Pancreas (tissue), 10 donors: ENCODE measurements around the gene GDPGP1. TPM values are rescaled to one million over a fixed set of nuclear protein-coding genes. Genes with fewer than 3 reads are reported as not detected.

Source experiments
- ATAC-seq, 4 donors: fragments of 200-7000 bp; cut with Tn5 transposase; one replicate each; pipeline versions ENCODE4 v1.8.0 to v1.9.1; 2020; ENCODE audit warnings: mild to moderate bottlenecking in 4 of 4, moderate library complexity in 4 of 4
- DNase-seq, 6 donors: peaks; one replicate each; pipeline ENCODE4 v3.0.0-alpha.2; 2020
- FAIRE-seq: peaks from 2 replicates; lab custom pipeline; 2012; peaks lifted over from hg19 to GRCh38; lab: Jason Lieb, UNC
- H3K27ac ChIP-seq, 4 donors: fragments of 200-600 bp; sonication (generic); 1 replicate in 3 of 4; 2 replicates in 1 of 4; pipeline versions ENCODE4 v1.5.0 to v1.8.0; 2020
- H3K27me3 ChIP-seq, 4 donors: fragments of 200-600 bp; one replicate each; pipeline ENCODE4 v1.8.0; 2021
- H3K36me3 ChIP-seq, 3 donors: fragments of 200-600 bp; sonication (generic) in 1 of 3; one replicate each; pipeline versions ENCODE4 v1.5.0 to v1.8.0; 2020 to 2021
- H3K4me1 ChIP-seq, 3 donors: fragments of 200-600 bp; one replicate each; pipeline ENCODE4 v1.8.0; 2021
- H3K4me3 ChIP-seq, 4 donors: fragments of 200-600 bp; sonication (generic) in 2 of 4; one replicate each; pipeline versions ENCODE4 v1.5.0 to v1.8.0; 2020 to 2021
- H3K9me3 ChIP-seq, 4 donors: fragments of 200-600 bp; one replicate each; pipeline ENCODE4 v1.8.0; 2021
- WGBS, 2 donors: extraction: QIAGEN DNeasy Blood & Tissue Kit; methylation state at CpG; one replicate each; pipeline ENCODE4 v1.1.7; 2013; 5-methylcytosine and 5-hydroxymethylcytosine counted together
- intact Hi-C, 3 donors: fragments of 100-400 bp; cut with DNase I; formaldehyde crosslinking; loops; one replicate each; pipeline versions ENCODE4 v1.11.1 to v1.14.2; 2022
- polyA plus RNA-seq, 2 donors: library from polyadenylated mRNA; stranded (reverse); fragments of 200-250 nt; gene quantifications; one replicate each; pipeline ENCODE4 v1.2.3, GENCODE V29; 2013
- total RNA-seq, 6 donors: library from RNA; stranded (reverse); fragmentation: NEBNext Ultra II Directional in 4 of 6; extraction: Animal tissue kit (Norgen Biotek cat#: 25700) in 4 of 6; gene quantifications; one replicate each; pipeline versions ENCODE4 v1.2.1 to v1.2.4, GENCODE V29; 2021 to 2023
- TF ChIP-seq, protein P1 (sequence below), 4 donors: fragments of 200-600 bp; sonication (generic) in 3 of 4; IDR thresholded peaks; one replicate each; pipeline versions ENCODE4 v1.5.0 to v1.8.0; 2021; ENCODE audit warnings: antibody characterized with exemption in 4 of 4
- donor health status: healthy with polysubstance abuse.
- donor health status: DM: no; HTN: no; CAD: no; lungs with moderate emphysema.
- donor health status: DM: no; HTN: no; CAD: no.
- donor health status: control.
- donor health status: control.
- donor health status: Bipolar disorder and iron deficiency.
- donor health status: DM: yes; HTN: yes; CAD: no.
- donor health status: DM: no; HTN: no; CAD: no.
- donor health status: DM: no; HTN: no; CAD: no.
- donor health status: DM: yes; HTN: yes; CAD: no.

Gene GDPGP1
- total and polyA plus RNA-seq, 8 donors: 2.0 to 7.0 (median 3.4) TPM

DNA sequence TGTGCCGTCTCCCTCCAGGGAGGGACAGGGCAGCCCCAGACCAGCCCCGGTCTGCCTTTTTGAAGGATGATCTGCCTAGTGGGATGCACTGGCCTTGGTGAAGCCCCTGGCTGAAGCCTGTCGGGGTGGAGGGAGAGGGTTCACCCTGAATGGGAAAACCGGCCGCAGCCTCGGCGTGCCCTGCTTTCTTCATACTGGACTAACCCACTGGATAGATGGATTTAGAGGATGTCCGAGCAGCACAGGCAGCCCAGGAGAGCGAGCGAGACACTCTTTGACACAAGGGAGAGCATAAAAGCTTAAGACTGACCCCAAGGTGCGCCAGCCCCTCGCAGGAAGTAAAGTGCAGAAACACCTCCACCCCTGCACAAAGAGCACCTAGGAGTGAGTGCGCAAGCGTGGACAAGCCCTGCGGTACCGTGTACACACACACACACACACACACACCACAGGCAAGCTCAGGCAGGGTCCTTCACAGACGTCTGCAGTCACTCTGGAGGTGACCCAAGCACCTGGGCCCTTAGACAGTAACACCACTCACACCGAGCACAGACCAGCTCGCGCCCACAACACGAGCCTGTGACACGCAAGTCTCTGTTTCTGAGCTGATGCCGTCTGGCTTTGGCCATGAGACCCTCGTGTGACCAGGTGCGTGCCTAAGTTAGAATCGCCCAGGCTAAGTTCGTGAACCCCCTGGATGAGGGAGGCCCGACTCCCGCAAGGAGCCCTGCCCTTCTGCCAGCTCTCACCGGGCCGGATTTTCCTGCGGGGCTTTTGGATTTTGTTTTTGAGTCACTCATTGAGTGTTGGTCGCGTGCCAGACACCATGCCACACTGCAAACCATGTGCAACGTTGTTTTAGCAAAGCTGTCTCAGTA, 21.5 kb upstream of the GDPGP1 start:
- peak; percentile 15 to 33 (median 28) for ATAC-seq
- TF ChIP-seq, protein P1, sequence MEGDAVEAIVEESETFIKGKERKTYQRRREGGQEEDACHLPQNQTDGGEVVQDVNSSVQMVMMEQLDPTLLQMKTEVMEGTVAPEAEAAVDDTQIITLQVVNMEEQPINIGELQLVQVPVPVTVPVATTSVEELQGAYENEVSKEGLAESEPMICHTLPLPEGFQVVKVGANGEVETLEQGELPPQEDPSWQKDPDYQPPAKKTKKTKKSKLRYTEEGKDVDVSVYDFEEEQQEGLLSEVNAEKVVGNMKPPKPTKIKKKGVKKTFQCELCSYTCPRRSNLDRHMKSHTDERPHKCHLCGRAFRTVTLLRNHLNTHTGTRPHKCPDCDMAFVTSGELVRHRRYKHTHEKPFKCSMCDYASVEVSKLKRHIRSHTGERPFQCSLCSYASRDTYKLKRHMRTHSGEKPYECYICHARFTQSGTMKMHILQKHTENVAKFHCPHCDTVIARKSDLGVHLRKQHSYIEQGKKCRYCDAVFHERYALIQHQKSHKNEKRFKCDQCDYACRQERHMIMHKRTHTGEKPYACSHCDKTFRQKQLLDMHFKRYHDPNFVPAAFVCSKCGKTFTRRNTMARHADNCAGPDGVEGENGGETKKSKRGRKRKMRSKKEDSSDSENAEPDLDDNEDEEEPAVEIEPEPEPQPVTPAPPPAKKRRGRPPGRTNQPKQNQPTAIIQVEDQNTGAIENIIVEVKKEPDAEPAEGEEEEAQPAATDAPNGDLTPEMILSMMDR (IDR thresholded peaks at IDR 0.05): no peak
- peak overlapping the region; percentile 58 to 78 (median 72) for H3K27ac ChIP-seq
- H3K36me3 ChIP-seq: peaks cover 0 to 4% (median 3%) of the 10 kb centered on the region in 3 donors
- H3K4me1 ChIP-seq: peaks cover 35 to 47% (median 39%) of the 10 kb centered on the region in 3 donors
- peak in 5 of 6 donors; percentile 43 to 81 (median 72) for DNase-seq
- no peak overlapping the region for H3K4me3 ChIP-seq
- intact Hi-C loops: no loop called here
- no peaks in the 10 kb centered on the region for H3K9me3 ChIP-seq
- no peak for FAIRE-seq
- no peaks in the 10 kb centered on the region for H3K27me3 ChIP-seq
- 48 to 52% methylated on average over 35 of the region's 35 CpGs for WGBS, 2 donors

DNA sequence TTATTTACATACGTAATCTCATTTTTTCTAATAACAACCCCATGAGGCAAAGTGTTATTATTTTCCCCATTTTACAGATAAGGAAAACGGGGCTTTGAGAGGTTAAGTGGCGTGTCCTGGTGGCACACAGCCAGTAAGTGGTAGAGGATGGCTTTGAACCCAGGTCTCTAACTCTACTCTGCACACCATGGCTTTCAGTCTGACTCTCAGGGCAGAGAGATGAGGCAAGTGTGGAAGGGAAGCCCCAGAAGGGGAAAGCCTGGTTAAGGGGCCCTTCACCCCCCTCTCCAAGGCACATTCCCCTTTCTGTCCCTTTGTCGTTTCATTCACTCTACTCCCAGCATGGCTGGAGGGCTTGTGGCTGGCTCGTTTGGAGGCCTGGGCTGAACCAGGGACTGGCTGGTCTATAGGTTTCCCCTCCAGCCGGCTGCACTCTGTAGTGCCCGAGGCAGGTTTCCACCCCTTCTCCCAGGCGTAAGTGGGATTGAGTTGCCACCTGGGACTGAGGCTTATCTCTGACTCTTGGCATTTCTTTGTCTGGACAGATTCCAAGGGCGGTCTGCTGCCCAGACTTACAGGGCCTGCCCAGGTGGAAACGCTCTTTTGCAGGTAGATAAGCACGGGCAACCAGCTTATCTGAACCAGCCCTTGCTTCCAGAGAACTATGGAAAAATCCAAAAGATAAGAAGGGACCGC, 20.7 kb upstream of the GDPGP1 start:
- peak; percentile 85 to 90 (median 88) for ATAC-seq
- H3K27me3 ChIP-seq: no peaks in the 10 kb centered on the region
- no peaks in the 10 kb centered on the region for H3K9me3 ChIP-seq
- H3K4me1 ChIP-seq: peaks cover 35 to 47% (median 39%) of the 10 kb centered on the region in 3 donors
- FAIRE-seq: no peak
- TF ChIP-seq, protein P1 (IDR thresholded peaks at IDR 0.05): no peak
- H3K4me3 ChIP-seq: no peak overlapping the region
- DNase-seq: peak; percentile 70 to 92 (median 89)
- peaks cover 0 to 12% (median 3%) of the 10 kb centered on the region in 3 donors for H3K36me3 ChIP-seq
- intact Hi-C loops: no loop called here
- peak overlapping the region; percentile 58 to 78 (median 72) for H3K27ac ChIP-seq
- 17 to 22% methylated on average over 12 of the region's 12 CpGs for WGBS, 2 donors

DNA sequence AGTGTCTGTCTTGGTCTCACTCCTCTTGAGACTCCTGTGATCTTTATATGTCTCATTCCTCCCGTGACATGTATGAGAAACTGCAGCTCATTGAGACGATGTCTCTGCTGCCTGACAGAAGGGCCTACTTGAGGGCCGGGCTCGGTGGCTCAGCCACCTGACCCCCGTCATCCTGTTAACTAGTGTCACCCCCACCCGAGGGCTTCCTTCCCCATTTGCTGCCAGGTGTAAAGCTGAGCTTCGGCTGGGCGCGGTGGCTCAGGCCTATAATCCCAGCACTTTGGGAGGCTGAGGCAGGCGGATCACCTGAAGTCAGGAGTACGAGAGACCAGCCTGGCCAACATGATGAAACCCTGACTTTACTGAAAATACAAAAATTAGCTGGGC, 20.2 kb upstream of the GDPGP1 start:
- peak overlapping the region; percentile 58 to 78 (median 72) for H3K27ac ChIP-seq
- intact Hi-C loops: no loop called here
- peaks cover 35 to 47% (median 39%) of the 10 kb centered on the region in 3 donors for H3K4me1 ChIP-seq
- H3K4me3 ChIP-seq: no peak overlapping the region
- FAIRE-seq (no peak), DNase-seq (peak in 2 of 6 donors; percentile 44 to 52), ATAC-seq (peak in 2 of 4 donors; percentile 13 to 39)
- H3K9me3 ChIP-seq: no peaks in the 10 kb centered on the region
- peaks cover 0 to 15% (median 3%) of the 10 kb centered on the region in 3 donors for H3K36me3 ChIP-seq
- H3K27me3 ChIP-seq: no peaks in the 10 kb centered on the region
- 29% methylated on average over 11 of the region's 11 CpGs for WGBS, 2 donors
- TF ChIP-seq, protein P1 (IDR thresholded peaks at IDR 0.05): no peak

DNA sequence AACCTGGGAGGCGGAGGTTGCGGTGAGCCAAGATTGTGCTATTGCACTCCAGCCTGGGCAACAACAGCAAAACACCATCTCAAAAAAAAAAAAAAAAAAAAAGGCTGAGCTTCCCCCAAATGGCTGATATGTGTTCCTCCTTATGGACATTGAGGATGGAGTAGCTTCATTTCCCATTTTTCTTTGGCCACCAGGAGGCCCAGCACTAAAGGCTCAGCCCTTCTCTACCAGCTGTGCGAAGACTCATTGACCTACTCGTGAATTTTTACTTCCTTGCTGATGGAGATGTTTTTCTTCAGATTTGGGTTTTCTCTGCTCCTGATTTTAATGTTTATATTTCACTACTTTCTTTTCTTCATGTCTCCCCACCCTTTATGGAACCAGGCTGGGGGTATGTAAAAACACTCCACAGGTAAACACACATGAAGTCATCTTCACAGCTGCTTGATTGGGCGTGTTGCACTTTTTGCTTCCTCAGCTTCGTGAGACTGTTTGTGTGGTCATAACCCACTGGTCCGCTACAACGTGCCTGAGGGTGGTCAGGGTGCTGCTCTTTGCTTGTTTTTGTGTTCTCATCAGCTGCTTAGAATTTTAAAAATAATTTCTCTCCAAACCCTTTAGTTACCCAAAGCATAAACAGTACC, 19.3 kb upstream of the GDPGP1 start:
- 74 to 78% methylated on average over 8 of the region's 8 CpGs for WGBS, 2 donors
- H3K4me3 ChIP-seq: no peak overlapping the region
- intact Hi-C loops: no loop called here
- H3K4me1 ChIP-seq: peaks cover 35 to 47% (median 39%) of the 10 kb centered on the region in 3 donors
- H3K27me3 ChIP-seq: no peaks in the 10 kb centered on the region
- peak in 2 of 4 donors; percentile 7 to 24 for ATAC-seq
- FAIRE-seq: no peak
- H3K36me3 ChIP-seq: peaks cover 0 to 15% (median 3%) of the 10 kb centered on the region in 3 donors
- TF ChIP-seq, protein P1 (IDR thresholded peaks at IDR 0.05): peak in 1 of 4 donors; percentile 12
- no peaks in the 10 kb centered on the region for H3K9me3 ChIP-seq
- peak overlapping the region in 2 of 4 donors; percentile 76 to 78 for H3K27ac ChIP-seq
- DNase-seq: peak in 1 of 6 donors; percentile 6
